HL-60/S4 treated with retinoic acid at 250 ng/mL for 4 days and 3 days (cell line): ENCODE results near the gene TPD52L2.
"Not testable (repeated sequence)": the region's sequence is repeated elsewhere in the genome, so short reads cannot be mapped to it uniquely, and the experiment has no call there.

Source experiments
- in situ Hi-C: fragments of 300-500 bp; cut with MboI; formaldehyde crosslinking; loops from 2 replicates; pipeline ENCODE4 v1.7.0; 2022; ENCODE audit warnings: low sequenced_read_pairs

Gene TPD52L2

GRCh38 chr20:63835021-63835858 is 29.8 kb upstream of the TPD52L2 start:
- in situ Hi-C loops, result no loop called here

GRCh38 chr20:63836458-63837344 is 28.4 kb upstream of the TPD52L2 start:
- in situ Hi-C loops, result no loop called here

GRCh38 chr20:63837479-63837878 is 27.6 kb upstream of the TPD52L2 start:
- in situ Hi-C loops, result no loop called here

GRCh38 chr20:63839620-63840019 is 25.4 kb upstream of the TPD52L2 start:
- in situ Hi-C loops, result no loop called here

GRCh38 chr20:63840405-63840828 is 24.7 kb upstream of the TPD52L2 start:
- in situ Hi-C loops, result no loop called here

GRCh38 chr20:63842258-63842657 is 22.8 kb upstream of the TPD52L2 start:
- in situ Hi-C loops, result no loop called here

GRCh38 chr20:63843222-63843621 is 21.8 kb upstream of the TPD52L2 start:
- in situ Hi-C loops, result no loop called here

GRCh38 chr20:63843778-63844177 is 21.3 kb upstream of the TPD52L2 start:
- in situ Hi-C loops, result no loop called here

GRCh38 chr20:63844511-63844991 is 20.5 kb upstream of the TPD52L2 start:
- in situ Hi-C loops, result no loop called here

GRCh38 chr20:63846128-63846771 is 18.8 kb upstream of the TPD52L2 start:
- in situ Hi-C loops, result no loop called here

- in situ Hi-C loops, result no loop called here
Observed at GRCh38 chr20:63846888-63847236, 18.2 kb upstream of the TPD52L2 start.

GRCh38 chr20:63847237-63848002 is 17.6 kb upstream of the TPD52L2 start:
- in situ Hi-C loops, result no loop called here

GRCh38 chr20:63848003-63848911 is 16.8 kb upstream of the TPD52L2 start:
- in situ Hi-C loops, result no loop called here

- in situ Hi-C loops, result no loop called here
Observed at GRCh38 chr20:63850689-63851547, 14.2 kb upstream of the TPD52L2 start.

- in situ Hi-C loops, result not testable (repeated sequence)
Observed at GRCh38 chr20:63851548-63851943, 13.5 kb upstream of the TPD52L2 start.

- in situ Hi-C loops, result not testable (repeated sequence)
Observed at GRCh38 chr20:63853733-63854068, 11.4 kb upstream of the TPD52L2 start.

- in situ Hi-C loops, result no loop called here
Observed at GRCh38 chr20:63854069-63854765, 10.9 kb upstream of the TPD52L2 start.

- in situ Hi-C loops, result no loop called here
Observed at GRCh38 chr20:63854766-63855362, 10.2 kb upstream of the TPD52L2 start.
